SK-N-SH (cell line): ENCODE results near the gene TRIM27. TPM values are rescaled to one million over a fixed set of nuclear protein-coding genes. Genes with fewer than 3 reads are reported as not detected.

Source experiments
- CTCF ChIA-PET: fragments of 300-600, 350-600 bp; formaldehyde crosslinking; extraction: SDS; loops from one replicate; lab custom pipeline; 2021; lab: Yijun Ruan, JAX
- POLR2A ChIA-PET: fragments of 350-600 bp; sonication (Branson Sonifier 250); formaldehyde crosslinking; extraction: SDS; loops from one replicate; lab custom pipeline; 2020; ENCODE audit warnings: antibody characterized with exemption, inconsistent platforms; lab: Yijun Ruan, JAX
- DNase-seq: peaks from one replicate; pipeline ENCODE4 v3.0.0; 2012
- H2AFZ ChIP-seq: fragments of 200-600 bp; sonication (generic); 2 replicates; pipeline ENCODE4 v1.8.1; 2016; ENCODE audit warnings: antibody characterized with exemption, mild to moderate bottlenecking, low read depth
- H3F3A ChIP-seq: fragments of 200-600 bp; sonication (generic); replicated peaks from 2 replicates; pipeline ENCODE3; 2016; ENCODE audit warnings: antibody characterized with exemption, mild to moderate bottlenecking; ENCODE audit not compliant: insufficient read depth
- H3K27ac ChIP-seq, 2 experiments: fragments of 200-500 bp in 1 of 2; fragments of 200-600 bp in 1 of 2; sonication (Bioruptor generic) in 1 of 2; sonication (generic), shearing (Covaris generic) in 1 of 2; 2 replicates each; pipeline versions ENCODE4 v1.5.1 to v1.6.1; 2014 to 2016; ENCODE audit warnings: low read depth in 2 of 2, inconsistent platforms in 1 of 2, low read length in 1 of 2, mild to moderate bottlenecking in 1 of 2, mixed read lengths in 1 of 2
- H3K27me3 ChIP-seq: fragments of 200-600 bp; sonication (generic), shearing (Covaris generic); 2 replicates; pipeline ENCODE4 v1.6.1; 2016; ENCODE audit warnings: mixed run types; ENCODE audit not compliant: insufficient read depth
- H3K36me3 ChIP-seq, 2 experiments: fragments of 200-500 bp in 1 of 2; fragments of 200-600 bp in 1 of 2; sonication (Bioruptor generic) in 1 of 2; sonication (generic) in 1 of 2; replicated peaks in 1 of 2; 2 replicates each; pipeline versions ENCODE3 to v1.5.1; 2014 to 2016; ENCODE audit warnings: low read length in 1 of 2, mild to moderate bottlenecking in 1 of 2; ENCODE audit not compliant: insufficient read depth in 2 of 2, control insufficient read depth in 1 of 2
- H3K4me1 ChIP-seq, 2 experiments: fragments of 200-500 bp in 1 of 2; fragments of 200-600 bp in 1 of 2; sonication (Bioruptor generic) in 1 of 2; sonication (generic), shearing (Covaris generic) in 1 of 2; 2 replicates each; pipeline versions ENCODE4 v1.5.1 to v1.6.1; 2014 to 2016; ENCODE audit warnings: low read depth in 1 of 2, low read length in 1 of 2, mixed run types in 1 of 2; ENCODE audit not compliant: insufficient read depth in 2 of 2, control insufficient read depth in 1 of 2
- H3K4me2 ChIP-seq: fragments of 200-600 bp; sonication (generic), shearing (Covaris generic); 2 replicates; pipeline ENCODE4 v1.6.1; 2017; ENCODE audit warnings: mixed run types
- H3K4me3 ChIP-seq, 2 experiments: fragments of 200-500 bp in 1 of 2; fragments of 200-600 bp in 1 of 2; sonication (Bioruptor generic) in 1 of 2; sonication (generic), shearing (Covaris generic) in 1 of 2; 2 replicates each; pipeline versions ENCODE4 v1.5.1 to v1.8.1; 2014 to 2016; ENCODE audit warnings: low read depth in 2 of 2, inconsistent platforms in 1 of 2, low read length in 1 of 2, mild to moderate bottlenecking in 1 of 2, mixed read lengths in 1 of 2, moderate library complexity in 1 of 2
- H3K79me2 ChIP-seq: fragments of 200-600 bp; sonication (generic); 2 replicates; pipeline ENCODE4 v1.8.1; 2017; ENCODE audit warnings: mild to moderate bottlenecking; ENCODE audit not compliant: insufficient read depth
- H3K9ac ChIP-seq: fragments of 200-600 bp; sonication (generic); 2 replicates; pipeline ENCODE4 v1.6.1; 2017; ENCODE audit warnings: mixed run types
- H3K9me2 ChIP-seq: fragments of 200-600 bp; sonication (generic); 2 replicates; pipeline ENCODE4 v1.6.1; 2017; ENCODE audit warnings: mixed run types
- H3K9me3 ChIP-seq: fragments of 200-600 bp; sonication (generic); 2 replicates; pipeline ENCODE4 v1.6.1; 2017; ENCODE audit warnings: mixed run types, mild to moderate bottlenecking, moderate library complexity
- H4K20me1 ChIP-seq: fragments of 200-600 bp; sonication (generic); 2 replicates; pipeline ENCODE4 v1.6.1; 2017; ENCODE audit warnings: mild to moderate bottlenecking, mixed run types; ENCODE audit not compliant: insufficient read depth
- CHD2 ChIP-seq: fragments of 150-350 bp; IDR thresholded peaks from 2 replicates; pipeline ENCODE4 v1.6.1; 2018; ENCODE audit warnings: low read length; ENCODE audit not compliant: partially characterized antibody
- ELF1 ChIP-seq: IDR thresholded peaks from 2 replicates; pipeline ENCODE4 v1.4.0; 2012
- EP300 ChIP-seq, 2 experiments: IDR thresholded peaks; 2 replicates each; pipeline versions ENCODE4 v1.4.0 to v1.6.1; 2012; ENCODE audit warnings: borderline replicate concordance in 1 of 2, low read depth in 1 of 2, low read length in 1 of 2
- FOXJ3 ChIP-seq: sonication (generic); formaldehyde crosslinking; IDR thresholded peaks from 2 replicates; pipeline ENCODE4 v1.5.1; 2020; ENCODE audit warnings: mild to moderate bottlenecking, missing genetic modification reagents
- GABPA ChIP-seq: IDR thresholded peaks from 2 replicates; pipeline ENCODE4 v1.4.0; 2012; ENCODE audit warnings: low read depth, mild to moderate bottlenecking
- GATA2 ChIP-seq: sonication (generic); formaldehyde crosslinking; IDR thresholded peaks from 2 replicates; pipeline ENCODE4 v1.5.0; 2020; ENCODE audit warnings: mild to moderate bottlenecking, missing genetic modification reagents
- JUND ChIP-seq: IDR thresholded peaks from 2 replicates; pipeline ENCODE4 v1.4.0; 2012
- MEF2A ChIP-seq: IDR thresholded peaks from 2 replicates; pipeline ENCODE4 v1.4.0; 2012; ENCODE audit warnings: low read depth, borderline replicate concordance
- MXI1 ChIP-seq: IDR thresholded peaks from 2 replicates; pipeline ENCODE4 v1.6.1; 2012; ENCODE audit warnings: mild to moderate bottlenecking, low read depth, low read length, improper control_type of control experiment
- NRF1 ChIP-seq: IDR thresholded peaks from 2 replicates; pipeline ENCODE4 v1.6.1; 2012; ENCODE audit warnings: low read depth, mild to moderate bottlenecking, low read length
- POLR2AphosphoS5 ChIP-seq: IDR thresholded peaks from 2 replicates; pipeline ENCODE4 v1.6.1; 2012; ENCODE audit warnings: low read depth, low read length
- RAD21 ChIP-seq: IDR thresholded peaks from 2 replicates; pipeline ENCODE4 v1.6.1; 2012; ENCODE audit warnings: mild to moderate bottlenecking, low read length
- RCOR1 ChIP-seq: fragments of 150-350 bp; IDR thresholded peaks from 2 replicates; pipeline ENCODE4 v1.6.1; 2017; ENCODE audit warnings: antibody characterized with exemption, low read length
- RFX5 ChIP-seq: IDR thresholded peaks from 2 replicates; pipeline ENCODE4 v1.6.1; 2012; ENCODE audit warnings: mild to moderate bottlenecking, improper control_type of control experiment, low read length
- RXRA ChIP-seq: IDR thresholded peaks from 2 replicates; pipeline ENCODE4 v1.4.0; 2012; ENCODE audit warnings: low read depth, mild to moderate bottlenecking, borderline replicate concordance
- SIN3A ChIP-seq: IDR thresholded peaks from 2 replicates; pipeline ENCODE4 v1.6.1; 2012; ENCODE audit warnings: low read depth, mild to moderate bottlenecking, low read length, moderate library complexity, borderline replicate concordance
- TCF12 ChIP-seq: IDR thresholded peaks from 2 replicates; pipeline ENCODE4 v1.4.0; 2012
- TEAD4 ChIP-seq: IDR thresholded peaks from 2 replicates; pipeline ENCODE4 v1.4.0; 2012; ENCODE audit warnings: mild to moderate bottlenecking, borderline replicate concordance; ENCODE audit not compliant: insufficient read depth
- YY1 ChIP-seq: IDR thresholded peaks from 2 replicates; pipeline ENCODE4 v1.4.0; 2012; ENCODE audit warnings: low read depth, mild to moderate bottlenecking
- WGBS: methylation state at CpG from one replicate; pipeline ENCODE4 v1.1.6; 2017; ENCODE audit warnings: low lambda C conversion rate; 5-methylcytosine and 5-hydroxymethylcytosine counted together
- polyA plus RNA-seq, 3 experiments: library from polyadenylated mRNA; depleted of rRNA; stranded (reverse); fragments of >200 nt; gene quantifications; 2 replicates each; pipeline ENCODE4 v1.2.3, GENCODE V29; 2012
- TF ChIP-seq, protein P1 (sequence below): IDR thresholded peaks from 2 replicates; pipeline ENCODE4 v1.4.0; 2012; ENCODE audit warnings: low read depth, borderline replicate concordance
- TF ChIP-seq, protein P2 (sequence below): fragments of 200-600 bp; sonication (generic); IDR thresholded peaks from 2 replicates; pipeline ENCODE4 v1.6.1; 2017; ENCODE audit warnings: antibody characterized with exemption, mild to moderate bottlenecking, moderate library complexity
- TF ChIP-seq, protein P3 (sequence below): fragments of 150-350 bp; IDR thresholded peaks from 2 replicates; pipeline ENCODE4 v1.6.1; 2017; ENCODE audit warnings: antibody characterized with exemption, low read length, low read depth, borderline replicate concordance
- TF ChIP-seq, protein P4 (sequence below): fragments of 150-350 bp; IDR thresholded peaks from 2 replicates; pipeline ENCODE4 v1.6.1; 2016; ENCODE audit warnings: mild to moderate bottlenecking, low read depth, low read length
- TF ChIP-seq, protein P5 (sequence below): IDR thresholded peaks from 2 replicates; pipeline ENCODE4 v1.4.0; 2012; ENCODE audit warnings: low read depth

TRIM27 gene
- polyA plus RNA-seq, 1 of the 3 experiments (the other 2 are of a cell fraction): 43.8 TPM

DNA sequence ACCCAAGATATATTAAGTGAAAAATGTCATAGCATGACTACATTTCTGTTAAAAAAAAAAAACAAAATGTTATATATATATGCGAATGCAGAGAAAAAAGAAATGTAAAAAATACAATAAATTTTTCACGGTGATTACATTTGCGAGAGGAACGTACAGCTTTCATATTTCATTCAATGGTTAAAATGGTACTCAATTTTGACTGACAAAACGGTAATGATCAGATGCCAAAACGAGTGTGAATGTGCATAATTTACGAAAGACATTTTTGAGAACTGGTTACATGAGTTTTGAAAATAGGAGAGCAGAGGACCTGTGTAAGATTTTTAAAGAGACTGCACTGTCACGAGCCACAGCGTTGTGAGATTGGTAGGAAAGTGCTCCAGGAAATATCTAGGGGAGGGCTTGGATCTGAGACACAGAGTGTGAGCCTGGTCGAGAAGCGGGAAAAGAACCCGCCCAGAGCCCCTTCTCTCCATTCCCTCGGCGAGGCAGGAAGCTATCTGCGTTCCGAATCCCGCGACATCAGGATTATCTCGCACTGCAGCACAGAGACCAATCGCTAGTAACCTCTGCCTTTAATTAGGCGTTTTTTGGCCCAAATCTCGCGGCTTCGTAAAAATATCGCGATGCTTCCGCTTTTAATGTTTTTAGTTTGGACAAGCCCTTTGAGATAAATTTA lies 28.5 kb downstream of the TRIM27 start:
- Histone ChIP-seq H3K9ac (peak overlapping the region; percentile 88), H3K4me1 (no peaks in the 10 kb centered on the region; a peak in 1 of 4 replicates), H4K20me1 (no peaks in the 10 kb centered on the region), H3K9me2 (no peaks in the 10 kb centered on the region), H3K27ac (peak overlapping the region; percentile 93 to 97), H3F3A (peaks cover 24% of the 10 kb centered on the region), H3K36me3 (peaks cover under 1 to 5% of the 10 kb centered on the region in 2 experiments), H3K9me3 (no peaks in the 10 kb centered on the region), H3K4me2 (peak overlapping the region; percentile 86), H3K79me2 (no peaks in the 10 kb centered on the region), H2AFZ (peak overlapping the region; percentile 98), H3K27me3 (no peaks in the 10 kb centered on the region), H3K4me3 (peak overlapping the region; percentile 63 to 79)
- CTCF ChIA-PET: interaction anchor here (1.3 kb wide), 1 partner anchor 28 kb away, joined by 5 read pairs; the partner anchor contains the start of gene TRIM27
- peak; percentile 87 for DNase-seq
- POLR2A ChIA-PET: interaction anchor here (1.0 to 2.0 kb wide), 7 partner anchors 10 to 1762 kb away, joined by 3 to 18 read pairs (median 5); partner anchors contain the start of gene TRIM27
- WGBS: 9% methylated on average over 22 of the region's 27 CpGs
- TF ChIP-seq, protein P1, sequence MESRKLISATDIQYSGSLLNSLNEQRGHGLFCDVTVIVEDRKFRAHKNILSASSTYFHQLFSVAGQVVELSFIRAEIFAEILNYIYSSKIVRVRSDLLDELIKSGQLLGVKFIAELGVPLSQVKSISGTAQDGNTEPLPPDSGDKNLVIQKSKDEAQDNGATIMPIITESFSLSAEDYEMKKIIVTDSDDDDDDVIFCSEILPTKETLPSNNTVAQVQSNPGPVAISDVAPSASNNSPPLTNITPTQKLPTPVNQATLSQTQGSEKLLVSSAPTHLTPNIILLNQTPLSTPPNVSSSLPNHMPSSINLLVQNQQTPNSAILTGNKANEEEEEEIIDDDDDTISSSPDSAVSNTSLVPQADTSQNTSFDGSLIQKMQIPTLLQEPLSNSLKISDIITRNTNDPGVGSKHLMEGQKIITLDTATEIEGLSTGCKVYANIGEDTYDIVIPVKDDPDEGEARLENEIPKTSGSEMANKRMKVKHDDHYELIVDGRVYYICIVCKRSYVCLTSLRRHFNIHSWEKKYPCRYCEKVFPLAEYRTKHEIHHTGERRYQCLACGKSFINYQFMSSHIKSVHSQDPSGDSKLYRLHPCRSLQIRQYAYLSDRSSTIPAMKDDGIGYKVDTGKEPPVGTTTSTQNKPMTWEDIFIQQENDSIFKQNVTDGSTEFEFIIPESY: peak; percentile 98
- TF ChIP-seq YY1 (peak; percentile 49), ELF1 (no peak), RCOR1 (peak; percentile 38; the same call in 1 of the 2 replicates), GABPA (no peak), RXRA (no peak), EP300 (IDR thresholded peaks at IDR 0.05; ENCODE audit: borderline replicate concordance in 1 of 2, low read depth in 1 of 2, low read length in 1 of 2) (no peak), TEAD4 (no peak), RAD21 (no peak), JUND (no peak), RFX5 (no peak), SIN3A (peak; percentile 85; the same call in 1 of the 2 replicates), POLR2AphosphoS5 (peak; percentile 95), GATA2 (CRISPR knock-in tag) (no peak), FOXJ3 (CRISPR knock-in tag) (no peak), NRF1 (no peak), CHD2 (peak; percentile 99), MXI1 (no peak), TCF12 (no peak; the same call in 1 of the 2 replicates), MEF2A (no peak)
- TF ChIP-seq, protein P2, sequence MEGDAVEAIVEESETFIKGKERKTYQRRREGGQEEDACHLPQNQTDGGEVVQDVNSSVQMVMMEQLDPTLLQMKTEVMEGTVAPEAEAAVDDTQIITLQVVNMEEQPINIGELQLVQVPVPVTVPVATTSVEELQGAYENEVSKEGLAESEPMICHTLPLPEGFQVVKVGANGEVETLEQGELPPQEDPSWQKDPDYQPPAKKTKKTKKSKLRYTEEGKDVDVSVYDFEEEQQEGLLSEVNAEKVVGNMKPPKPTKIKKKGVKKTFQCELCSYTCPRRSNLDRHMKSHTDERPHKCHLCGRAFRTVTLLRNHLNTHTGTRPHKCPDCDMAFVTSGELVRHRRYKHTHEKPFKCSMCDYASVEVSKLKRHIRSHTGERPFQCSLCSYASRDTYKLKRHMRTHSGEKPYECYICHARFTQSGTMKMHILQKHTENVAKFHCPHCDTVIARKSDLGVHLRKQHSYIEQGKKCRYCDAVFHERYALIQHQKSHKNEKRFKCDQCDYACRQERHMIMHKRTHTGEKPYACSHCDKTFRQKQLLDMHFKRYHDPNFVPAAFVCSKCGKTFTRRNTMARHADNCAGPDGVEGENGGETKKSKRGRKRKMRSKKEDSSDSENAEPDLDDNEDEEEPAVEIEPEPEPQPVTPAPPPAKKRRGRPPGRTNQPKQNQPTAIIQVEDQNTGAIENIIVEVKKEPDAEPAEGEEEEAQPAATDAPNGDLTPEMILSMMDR: no peak
- TF ChIP-seq, protein P3, sequence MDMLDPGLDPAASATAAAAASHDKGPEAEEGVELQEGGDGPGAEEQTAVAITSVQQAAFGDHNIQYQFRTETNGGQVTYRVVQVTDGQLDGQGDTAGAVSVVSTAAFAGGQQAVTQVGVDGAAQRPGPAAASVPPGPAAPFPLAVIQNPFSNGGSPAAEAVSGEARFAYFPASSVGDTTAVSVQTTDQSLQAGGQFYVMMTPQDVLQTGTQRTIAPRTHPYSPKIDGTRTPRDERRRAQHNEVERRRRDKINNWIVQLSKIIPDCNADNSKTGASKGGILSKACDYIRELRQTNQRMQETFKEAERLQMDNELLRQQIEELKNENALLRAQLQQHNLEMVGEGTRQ: no peak
- TF ChIP-seq, protein P4, sequence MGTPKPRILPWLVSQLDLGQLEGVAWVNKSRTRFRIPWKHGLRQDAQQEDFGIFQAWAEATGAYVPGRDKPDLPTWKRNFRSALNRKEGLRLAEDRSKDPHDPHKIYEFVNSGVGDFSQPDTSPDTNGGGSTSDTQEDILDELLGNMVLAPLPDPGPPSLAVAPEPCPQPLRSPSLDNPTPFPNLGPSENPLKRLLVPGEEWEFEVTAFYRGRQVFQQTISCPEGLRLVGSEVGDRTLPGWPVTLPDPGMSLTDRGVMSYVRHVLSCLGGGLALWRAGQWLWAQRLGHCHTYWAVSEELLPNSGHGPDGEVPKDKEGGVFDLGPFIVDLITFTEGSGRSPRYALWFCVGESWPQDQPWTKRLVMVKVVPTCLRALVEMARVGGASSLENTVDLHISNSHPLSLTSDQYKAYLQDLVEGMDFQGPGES: no peak
- TF ChIP-seq, protein P5, sequence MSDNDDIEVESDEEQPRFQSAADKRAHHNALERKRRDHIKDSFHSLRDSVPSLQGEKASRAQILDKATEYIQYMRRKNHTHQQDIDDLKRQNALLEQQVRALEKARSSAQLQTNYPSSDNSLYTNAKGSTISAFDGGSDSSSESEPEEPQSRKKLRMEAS: peak; percentile 54
